Stomach (tissue), 9 donors: ENCODE measurements around the gene ZNF598. TPM values are rescaled to one million over a fixed set of nuclear protein-coding genes. Genes with fewer than 3 reads are reported as not detected.

Experiments
- DNase-seq, 2 donors: peaks; one replicate each; pipeline versions ENCODE4 v3.0.0 to v3.0.0-alpha.2; 2013 to 2019
- H3K27ac ChIP-seq, 5 donors: fragments of 200-600 bp in 4 of 5; sonication (generic) in 4 of 5; one replicate each; pipeline ENCODE4 v1.5.1; 2013 to 2019; ENCODE audit warnings: mild to moderate bottlenecking in 1 of 5, moderate library complexity in 1 of 5
- H3K27me3 ChIP-seq, 3 donors: fragments of 200-600 bp; sonication (generic); one replicate each; pipeline ENCODE4 v1.5.1; 2017 to 2019; ENCODE audit warnings: mixed run types in 1 of 3
- H3K36me3 ChIP-seq, 4 donors: fragments of 200-600 bp; sonication (generic); 1 replicate in 3 of 4; 2 replicates in 1 of 4; pipeline ENCODE4 v1.5.1; 2016 to 2019
- H3K4me1 ChIP-seq, 4 donors: fragments of 200-600 bp; sonication (generic); one replicate each; pipeline ENCODE4 v1.5.1; 2016 to 2019
- H3K4me3 ChIP-seq, 4 donors: fragments of 200-600 bp; sonication (generic) in 3 of 4; one replicate each; pipeline ENCODE4 v1.5.1; 2016 to 2019; ENCODE audit warnings: mild to moderate bottlenecking in 1 of 4
- H3K9me3 ChIP-seq, 4 donors: fragments of 200-600 bp; sonication (generic); one replicate each; pipeline ENCODE4 v1.5.1; 2016 to 2019
- EP300 ChIP-seq: sonication (generic); formaldehyde crosslinking; IDR thresholded peaks from one replicate; pipeline ENCODE4 v1.6.1; 2017; ENCODE audit warnings: antibody characterized with exemption
- POLR2A ChIP-seq, 4 donors: fragments of 450-650 bp; IDR thresholded peaks; one replicate each; pipeline ENCODE4 v1.6.1; 2016; ENCODE audit warnings: antibody characterized with exemption in 4 of 4, control low read depth in 2 of 4, mild to moderate bottlenecking in 1 of 4, moderate library complexity in 1 of 4
- POLR2AphosphoS5 ChIP-seq, 3 donors: sonication (generic); formaldehyde crosslinking; IDR thresholded peaks; one replicate each; pipeline ENCODE4 v1.6.1; 2016; ENCODE audit warnings: antibody characterized with exemption in 3 of 3
- WGBS, 5 donors: extraction: QIAGEN DNeasy Blood & Tissue Kit in 3 of 5; methylation state at CpG; one replicate each; pipeline versions ENCODE4 v1.1.5 to v1.1.7; 2013 to 2018; 5-methylcytosine and 5-hydroxymethylcytosine counted together
- intact Hi-C: fragments of 100-400 bp; cut with DNase I; formaldehyde crosslinking; loops from one replicate; pipeline ENCODE4 v1.15.1; 2023; ENCODE audit warnings: low total_unique reads
- polyA plus RNA-seq, 3 donors: library from polyadenylated mRNA; stranded (reverse); fragments of 200-250 nt; gene quantifications; one replicate each; pipeline ENCODE4 v1.2.3, GENCODE V29; 2013
- total RNA-seq, 5 donors: library from RNA; depleted of rRNA; stranded (reverse); fragments of >200 nt; gene quantifications; one replicate each; pipeline versions ENCODE4 v1.1.0 to v1.2.3, GENCODE V29; 2014 to 2016
- TF ChIP-seq, protein P1 (sequence below), 7 experiments: fragments of 450-650 bp in 4 of 7; fragments of 200-600 bp in 3 of 7; sonication (generic) in 3 of 7; IDR thresholded peaks; one replicate each; pipeline ENCODE4 v1.5.1; 2016 to 2019; ENCODE audit warnings: antibody characterized with exemption in 7 of 7, control low read depth in 2 of 7, mild to moderate bottlenecking in 1 of 7
- donor health status: healthy with polysubstance abuse.
- donor health status: Bipolar disorder and iron deficiency.
- donor health status: healthy.

ZNF598 gene
- total and polyA plus RNA-seq, 8 donors, result 16.3 to 86.2 (median 26.2) TPM

GRCh38 chr16:1998360-1998835 lies 11.2 kb downstream of the ZNF598 start:
- peaks cover 52 to 76% (median 68%) of the 10 kb centered on the region in 4 donors for H3K36me3 ChIP-seq
- peak overlapping the region in 1 of 5 donors; percentile 53 for H3K27ac ChIP-seq
- no peaks in the 10 kb centered on the region for H3K27me3 ChIP-seq
- no peak for DNase-seq
- H3K9me3 ChIP-seq, result no peaks in the 10 kb centered on the region
- WGBS, 5 donors, result 90 to 97% (median 91%) methylated on average over 20 to 27 of the region's 27 CpGs
- no peak overlapping the region for H3K4me3 ChIP-seq
- TF ChIP-seq, protein P1, sequence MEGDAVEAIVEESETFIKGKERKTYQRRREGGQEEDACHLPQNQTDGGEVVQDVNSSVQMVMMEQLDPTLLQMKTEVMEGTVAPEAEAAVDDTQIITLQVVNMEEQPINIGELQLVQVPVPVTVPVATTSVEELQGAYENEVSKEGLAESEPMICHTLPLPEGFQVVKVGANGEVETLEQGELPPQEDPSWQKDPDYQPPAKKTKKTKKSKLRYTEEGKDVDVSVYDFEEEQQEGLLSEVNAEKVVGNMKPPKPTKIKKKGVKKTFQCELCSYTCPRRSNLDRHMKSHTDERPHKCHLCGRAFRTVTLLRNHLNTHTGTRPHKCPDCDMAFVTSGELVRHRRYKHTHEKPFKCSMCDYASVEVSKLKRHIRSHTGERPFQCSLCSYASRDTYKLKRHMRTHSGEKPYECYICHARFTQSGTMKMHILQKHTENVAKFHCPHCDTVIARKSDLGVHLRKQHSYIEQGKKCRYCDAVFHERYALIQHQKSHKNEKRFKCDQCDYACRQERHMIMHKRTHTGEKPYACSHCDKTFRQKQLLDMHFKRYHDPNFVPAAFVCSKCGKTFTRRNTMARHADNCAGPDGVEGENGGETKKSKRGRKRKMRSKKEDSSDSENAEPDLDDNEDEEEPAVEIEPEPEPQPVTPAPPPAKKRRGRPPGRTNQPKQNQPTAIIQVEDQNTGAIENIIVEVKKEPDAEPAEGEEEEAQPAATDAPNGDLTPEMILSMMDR (IDR thresholded peaks at IDR 0.05), result no peak
- no peak for TF ChIP-seq EP300
- no peak for TF ChIP-seq POLR2A (IDR thresholded peaks at IDR 0.05)
- TF ChIP-seq POLR2AphosphoS5 (IDR thresholded peaks at IDR 0.05), result no peak
- intact Hi-C loops, result no loop called here
- H3K4me1 ChIP-seq, result peaks cover 0 to 6% (median 4%) of the 10 kb centered on the region in 4 donors

GRCh38 chr16:1997494-1998359 lies 11.9 kb downstream of the ZNF598 start:
- WGBS, 5 donors, result 72 to 83% (median 79%) methylated on average over 22 to 26 of the region's 26 CpGs
- TF ChIP-seq POLR2A (IDR thresholded peaks at IDR 0.05) (no peak), POLR2AphosphoS5 (IDR thresholded peaks at IDR 0.05) (no peak), EP300 (no peak)
- TF ChIP-seq, protein P1 (IDR thresholded peaks at IDR 0.05), result no peak
- H3K27me3 ChIP-seq, result peaks cover 0 to 5% (median 0%) of the 10 kb centered on the region in 3 donors
- no peak overlapping the region for H3K4me3 ChIP-seq
- no peaks in the 10 kb centered on the region for H3K9me3 ChIP-seq
- H3K4me1 ChIP-seq, result peaks cover 0 to 10% (median 2%) of the 10 kb centered on the region in 4 donors
- intact Hi-C loops, result no loop called here
- peak overlapping the region in 4 of 5 donors; percentile 9 to 53 (median 41) for H3K27ac ChIP-seq
- DNase-seq, result no peak
- peaks cover 51 to 70% (median 61%) of the 10 kb centered on the region in 4 donors for H3K36me3 ChIP-seq

- no peak overlapping the region for H3K4me3 ChIP-seq
- H3K36me3 ChIP-seq, result peaks cover 12 to 30% (median 22%) of the 10 kb centered on the region in 4 donors
- TF ChIP-seq POLR2AphosphoS5 (IDR thresholded peaks at IDR 0.05), result no peak
- TF ChIP-seq, protein P1 (IDR thresholded peaks at IDR 0.05), result no peak
- TF ChIP-seq EP300, result no peak
- TF ChIP-seq POLR2A (IDR thresholded peaks at IDR 0.05), result no peak
- H3K9me3 ChIP-seq, result no peaks in the 10 kb centered on the region
- WGBS, 5 donors, result 13 to 59% (median 51%) methylated on average over 1 to 2 of the region's 2 CpGs
- DNase-seq, result no peak
- intact Hi-C loops, result no loop called here
- no peak overlapping the region for H3K27ac ChIP-seq
- peaks cover 27 to 48% (median 41%) of the 10 kb centered on the region in 4 donors for H3K4me1 ChIP-seq
- H3K27me3 ChIP-seq, result peaks cover 7 to 45% (median 31%) of the 10 kb centered on the region in 3 donors
Observed at GRCh38 chr16:1993731-1994131, 15.9 kb downstream of the ZNF598 start.

DNA sequence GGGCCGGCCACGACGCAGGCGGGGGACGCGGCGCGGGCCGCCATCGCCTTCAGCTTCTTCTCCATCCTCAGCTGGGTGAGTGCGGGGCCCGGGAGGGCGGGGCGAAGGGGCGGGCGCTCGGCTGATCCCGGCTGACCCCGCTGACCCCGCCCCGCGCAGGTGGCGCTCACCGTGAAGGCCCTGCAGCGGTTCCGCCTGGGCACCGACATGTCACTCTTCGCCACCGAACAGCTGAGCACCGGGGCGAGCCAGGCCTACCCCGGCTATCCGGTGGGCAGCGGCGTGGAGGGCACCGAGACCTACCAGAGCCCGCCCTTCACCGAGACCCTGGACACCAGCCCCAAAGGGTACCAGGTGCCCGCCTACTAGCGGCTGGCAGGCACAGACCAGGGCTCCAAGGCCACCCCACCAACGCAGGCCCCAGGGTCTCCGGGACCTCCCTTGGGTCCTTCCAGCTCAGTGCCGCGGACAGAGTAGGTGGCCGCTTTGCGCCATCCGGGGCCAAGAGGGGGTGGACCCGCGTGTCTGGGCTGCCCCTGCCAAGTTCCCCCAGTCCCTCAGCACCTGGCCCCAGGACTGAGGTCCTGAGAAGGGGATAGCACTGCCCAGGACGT lies 16.8 kb downstream of the ZNF598 start:
- Histone ChIP-seq H3K27me3 (peaks cover 7 to 53% (median 35%) of the 10 kb centered on the region in 3 donors), H3K9me3 (no peaks in the 10 kb centered on the region), H3K4me1 (peaks cover 27 to 48% (median 43%) of the 10 kb centered on the region in 4 donors), H3K27ac (peak overlapping the region in 3 of 5 donors; percentile 70 to 73 (median 71)), H3K36me3 (peaks cover 3 to 20% (median 13%) of the 10 kb centered on the region in 4 donors), H3K4me3 (peak overlapping the region in 2 of 4 donors; percentile 38 to 45)
- WGBS, 5 donors, result 53 to 61% (median 56%) methylated on average over 22 to 50 of the region's 50 CpGs
- DNase-seq, result no peak
- intact Hi-C loops, result no loop called here
- no peak for TF ChIP-seq POLR2AphosphoS5 (IDR thresholded peaks at IDR 0.05)
- TF ChIP-seq, protein P1 (IDR thresholded peaks at IDR 0.05), result no peak
- TF ChIP-seq EP300, result no peak
- TF ChIP-seq POLR2A (IDR thresholded peaks at IDR 0.05), result no peak
